ENCODE measurements around the gene BCAS3.

Gene BCAS3

GRCh38 chr17:60716766-60717165 is 39.1 kb downstream of the BCAS3 start:
- CTCF ChIA-PET, result no interaction called here
- Histone ChIP-seq H3K27ac (ENCODE audit: insufficient read depth in 1 of 2, low read depth in 1 of 2, low read length in 2 of 2, poor library complexity in 1 of 2, severe bottlenecking in 2 of 2) (no peak overlapping the region), H3K27me3 (replicated peaks in 2 of 5; ENCODE audit: control insufficient read depth in 4 of 5, insufficient read depth in 5 of 5, low read length in 4 of 5) (no peaks in the 10 kb centered on the region), H3K9me3 (ENCODE audit: control extremely low read depth in 1 of 5, control insufficient read depth in 4 of 5, insufficient read depth in 2 of 5, low read depth in 1 of 5, low read length in 4 of 5) (no peaks in the 10 kb centered on the region), H3K4me3 (ENCODE audit: control insufficient read depth in 1 of 7, extremely low read depth in 1 of 7, insufficient read depth in 4 of 7, low read depth in 2 of 7, low read length in 6 of 7) (no peak overlapping the region), H3K36me3 (ENCODE audit: control insufficient read depth in 4 of 4, insufficient read depth in 4 of 4, low read length in 3 of 4) (peaks cover 0 to 5% (median 0%) of the 10 kb centered on the region in 4 experiments), H3K4me1 (ENCODE audit: control extremely low read depth in 1 of 4, control insufficient read depth in 4 of 4, insufficient read depth in 4 of 4, low read length in 3 of 4) (no peaks in the 10 kb centered on the region)
- POLR2A ChIA-PET, result no interaction called here
- whole genome bisulfite sequencing (ENCODE audit: insufficient coverage), result no CpG with 5 or more reads among the region's 1 CpG
- DNase-seq, result no peak

- H3K36me3 ChIP-seq (ENCODE audit: control insufficient read depth in 4 of 4, insufficient read depth in 4 of 4, low read length in 3 of 4), result peaks cover 0 to 5% (median 0%) of the 10 kb centered on the region in 4 experiments
- no peak for DNase-seq
- H3K4me3 ChIP-seq (ENCODE audit: control insufficient read depth in 1 of 7, extremely low read depth in 1 of 7, insufficient read depth in 4 of 7, low read depth in 2 of 7, low read length in 6 of 7), result no peak overlapping the region
- no peaks in the 10 kb centered on the region for H3K9me3 ChIP-seq (ENCODE audit: control extremely low read depth in 1 of 5, control insufficient read depth in 4 of 5, insufficient read depth in 2 of 5, low read depth in 1 of 5, low read length in 4 of 5)
- no peaks in the 10 kb centered on the region for H3K27me3 ChIP-seq (replicated peaks in 2 of 5; ENCODE audit: control insufficient read depth in 4 of 5, insufficient read depth in 5 of 5, low read length in 4 of 5)
- ChIA-PET CTCF (interaction anchor here (1.2 kb wide), 1 partner anchor 672 kb away, joined by 4 read pairs; no protein-coding TSS in a partner anchor), POLR2A (no interaction called here)
- no peak overlapping the region for H3K27ac ChIP-seq (ENCODE audit: insufficient read depth in 1 of 2, low read depth in 1 of 2, low read length in 2 of 2, poor library complexity in 1 of 2, severe bottlenecking in 2 of 2)
- H3K4me1 ChIP-seq (ENCODE audit: control extremely low read depth in 1 of 4, control insufficient read depth in 4 of 4, insufficient read depth in 4 of 4, low read length in 3 of 4), result no peaks in the 10 kb centered on the region
- WGBS (ENCODE audit: insufficient coverage), result 100% methylated on average over 9 of the region's 9 CpGs
Observed at GRCh38 chr17:60717814-60718213, 40.2 kb downstream of the BCAS3 start.

GRCh38 chr17:60720763-60721531 is 43.3 kb downstream of the BCAS3 start:
- Histone ChIP-seq H3K27ac (ENCODE audit: insufficient read depth in 1 of 2, low read depth in 1 of 2, low read length in 2 of 2, poor library complexity in 1 of 2, severe bottlenecking in 2 of 2) (no peak overlapping the region), H3K4me3 (ENCODE audit: control insufficient read depth in 1 of 7, extremely low read depth in 1 of 7, insufficient read depth in 4 of 7, low read depth in 2 of 7, low read length in 6 of 7) (no peak overlapping the region), H3K36me3 (ENCODE audit: control insufficient read depth in 4 of 4, insufficient read depth in 4 of 4, low read length in 3 of 4) (peaks cover 0 to 2% (median 0%) of the 10 kb centered on the region in 4 experiments), H3K9me3 (ENCODE audit: control extremely low read depth in 1 of 5, control insufficient read depth in 4 of 5, insufficient read depth in 2 of 5, low read depth in 1 of 5, low read length in 4 of 5) (no peaks in the 10 kb centered on the region), H3K27me3 (replicated peaks in 2 of 5; ENCODE audit: control insufficient read depth in 4 of 5, insufficient read depth in 5 of 5, low read length in 4 of 5) (no peaks in the 10 kb centered on the region), H3K4me1 (ENCODE audit: control extremely low read depth in 1 of 4, control insufficient read depth in 4 of 4, insufficient read depth in 4 of 4, low read length in 3 of 4) (no peaks in the 10 kb centered on the region)
- ChIA-PET POLR2A (no interaction called here), CTCF (interaction anchor here (1.0 to 2.0 kb wide), 5 partner anchors 10 to 692 kb away, joined by 3 to 7 read pairs (median 3); no protein-coding TSS in a partner anchor)
- peak; percentile 61 to 82 (median 72) for DNase-seq
- 3% methylated on average over 3 of the region's 5 CpGs for WGBS (ENCODE audit: insufficient coverage)

- Histone ChIP-seq H3K4me3 (ENCODE audit: control insufficient read depth in 1 of 7, extremely low read depth in 1 of 7, insufficient read depth in 4 of 7, low read depth in 2 of 7, low read length in 6 of 7) (no peak overlapping the region), H3K27ac (ENCODE audit: insufficient read depth in 1 of 2, low read depth in 1 of 2, low read length in 2 of 2, poor library complexity in 1 of 2, severe bottlenecking in 2 of 2) (no peak overlapping the region), H3K36me3 (ENCODE audit: control insufficient read depth in 4 of 4, insufficient read depth in 4 of 4, low read length in 3 of 4) (no peaks in the 10 kb centered on the region), H3K9me3 (ENCODE audit: control extremely low read depth in 1 of 5, control insufficient read depth in 4 of 5, insufficient read depth in 2 of 5, low read depth in 1 of 5, low read length in 4 of 5) (no peaks in the 10 kb centered on the region), H3K27me3 (replicated peaks in 2 of 5; ENCODE audit: control insufficient read depth in 4 of 5, insufficient read depth in 5 of 5, low read length in 4 of 5) (no peaks in the 10 kb centered on the region), H3K4me1 (ENCODE audit: control extremely low read depth in 1 of 4, control insufficient read depth in 4 of 4, insufficient read depth in 4 of 4, low read length in 3 of 4) (peaks cover 0 to under 1% (median 0%) of the 10 kb centered on the region in 4 experiments)
- POLR2A ChIA-PET, result no interaction called here
- CTCF ChIA-PET, result interaction anchor here (0.7 kb wide), 1 partner anchor 959 kb away, joined by 4 read pairs; no protein-coding TSS in a partner anchor
- no peak for DNase-seq
Observed at GRCh38 chr17:60724647-60725046, 47.0 kb downstream of the BCAS3 start.

GRCh38 chr17:60729854-60730253 is 52.2 kb downstream of the BCAS3 start:
- 100% methylated on average over 1 of the region's 6 CpGs for WGBS (ENCODE audit: insufficient coverage)
- H3K27me3 ChIP-seq (replicated peaks in 2 of 5; ENCODE audit: control insufficient read depth in 4 of 5, insufficient read depth in 5 of 5, low read length in 4 of 5), result no peaks in the 10 kb centered on the region
- CTCF ChIA-PET, result no interaction called here
- DNase-seq, result no peak
- H3K36me3 ChIP-seq (ENCODE audit: control insufficient read depth in 4 of 4, insufficient read depth in 4 of 4, low read length in 3 of 4), result no peaks in the 10 kb centered on the region
- no peak overlapping the region for H3K27ac ChIP-seq (ENCODE audit: insufficient read depth in 1 of 2, low read depth in 1 of 2, low read length in 2 of 2, poor library complexity in 1 of 2, severe bottlenecking in 2 of 2)
- H3K4me1 ChIP-seq (ENCODE audit: control extremely low read depth in 1 of 4, control insufficient read depth in 4 of 4, insufficient read depth in 4 of 4, low read length in 3 of 4), result peaks cover 0 to 8% (median 5%) of the 10 kb centered on the region in 4 experiments
- POLR2A ChIA-PET, result no interaction called here
- H3K4me3 ChIP-seq (ENCODE audit: control insufficient read depth in 1 of 7, extremely low read depth in 1 of 7, insufficient read depth in 4 of 7, low read depth in 2 of 7, low read length in 6 of 7), result no peak overlapping the region
- H3K9me3 ChIP-seq (ENCODE audit: control extremely low read depth in 1 of 5, control insufficient read depth in 4 of 5, insufficient read depth in 2 of 5, low read depth in 1 of 5, low read length in 4 of 5), result no peaks in the 10 kb centered on the region

GRCh38 chr17:60730273-60730672 is 52.6 kb downstream of the BCAS3 start:
- peaks cover 0 to 8% (median 5%) of the 10 kb centered on the region in 4 experiments for H3K4me1 ChIP-seq (ENCODE audit: control extremely low read depth in 1 of 4, control insufficient read depth in 4 of 4, insufficient read depth in 4 of 4, low read length in 3 of 4)
- WGBS (ENCODE audit: insufficient coverage), result 40% methylated on average over 1 of the region's 3 CpGs
- peak in 1 of 3 donors; percentile 6 for DNase-seq
- H3K36me3 ChIP-seq (ENCODE audit: control insufficient read depth in 4 of 4, insufficient read depth in 4 of 4, low read length in 3 of 4), result no peaks in the 10 kb centered on the region
- H3K27ac ChIP-seq (ENCODE audit: insufficient read depth in 1 of 2, low read depth in 1 of 2, low read length in 2 of 2, poor library complexity in 1 of 2, severe bottlenecking in 2 of 2), result no peak overlapping the region
- ChIA-PET CTCF (interaction anchor here (0.8 kb wide), 1 partner anchor 10 kb away, joined by 3 read pairs; no protein-coding TSS in a partner anchor), POLR2A (no interaction called here)
- H3K4me3 ChIP-seq (ENCODE audit: control insufficient read depth in 1 of 7, extremely low read depth in 1 of 7, insufficient read depth in 4 of 7, low read depth in 2 of 7, low read length in 6 of 7), result no peak overlapping the region
- H3K27me3 ChIP-seq (replicated peaks in 2 of 5; ENCODE audit: control insufficient read depth in 4 of 5, insufficient read depth in 5 of 5, low read length in 4 of 5), result no peaks in the 10 kb centered on the region
- no peaks in the 10 kb centered on the region for H3K9me3 ChIP-seq (ENCODE audit: control extremely low read depth in 1 of 5, control insufficient read depth in 4 of 5, insufficient read depth in 2 of 5, low read depth in 1 of 5, low read length in 4 of 5)

GRCh38 chr17:60738287-60738686 is 60.6 kb downstream of the BCAS3 start:
- POLR2A ChIA-PET, result no interaction called here
- Histone ChIP-seq H3K27me3 (replicated peaks in 2 of 5; ENCODE audit: control insufficient read depth in 4 of 5, insufficient read depth in 5 of 5, low read length in 4 of 5) (no peaks in the 10 kb centered on the region), H3K36me3 (ENCODE audit: control insufficient read depth in 4 of 4, insufficient read depth in 4 of 4, low read length in 3 of 4) (no peaks in the 10 kb centered on the region), H3K4me1 (ENCODE audit: control extremely low read depth in 1 of 4, control insufficient read depth in 4 of 4, insufficient read depth in 4 of 4, low read length in 3 of 4) (no peaks in the 10 kb centered on the region), H3K9me3 (ENCODE audit: control extremely low read depth in 1 of 5, control insufficient read depth in 4 of 5, insufficient read depth in 2 of 5, low read depth in 1 of 5, low read length in 4 of 5) (peaks cover 0 to 11% (median 0%) of the 10 kb centered on the region in 5 experiments), H3K4me3 (ENCODE audit: control insufficient read depth in 1 of 7, extremely low read depth in 1 of 7, insufficient read depth in 4 of 7, low read depth in 2 of 7, low read length in 6 of 7) (no peak overlapping the region), H3K27ac (ENCODE audit: insufficient read depth in 1 of 2, low read depth in 1 of 2, low read length in 2 of 2, poor library complexity in 1 of 2, severe bottlenecking in 2 of 2) (no peak overlapping the region)
- DNase-seq, result no peak
- no CpG with 5 or more reads among the region's 2 CpGs for WGBS (ENCODE audit: insufficient coverage)
- CTCF ChIA-PET, result no interaction called here

Measured in common myeloid progenitor, CD34-positive (primary cell).